IPS DF 19.7 (cell line): Measurements from ENCODE around the gene PDHA1.

ENCODE experiments used
- DNase-seq: peaks from one replicate; pipeline ENCODE4 v3.0.0-alpha.2; 2013; ENCODE audit warnings: low read depth, low spot score

PDHA1 gene

DNA sequence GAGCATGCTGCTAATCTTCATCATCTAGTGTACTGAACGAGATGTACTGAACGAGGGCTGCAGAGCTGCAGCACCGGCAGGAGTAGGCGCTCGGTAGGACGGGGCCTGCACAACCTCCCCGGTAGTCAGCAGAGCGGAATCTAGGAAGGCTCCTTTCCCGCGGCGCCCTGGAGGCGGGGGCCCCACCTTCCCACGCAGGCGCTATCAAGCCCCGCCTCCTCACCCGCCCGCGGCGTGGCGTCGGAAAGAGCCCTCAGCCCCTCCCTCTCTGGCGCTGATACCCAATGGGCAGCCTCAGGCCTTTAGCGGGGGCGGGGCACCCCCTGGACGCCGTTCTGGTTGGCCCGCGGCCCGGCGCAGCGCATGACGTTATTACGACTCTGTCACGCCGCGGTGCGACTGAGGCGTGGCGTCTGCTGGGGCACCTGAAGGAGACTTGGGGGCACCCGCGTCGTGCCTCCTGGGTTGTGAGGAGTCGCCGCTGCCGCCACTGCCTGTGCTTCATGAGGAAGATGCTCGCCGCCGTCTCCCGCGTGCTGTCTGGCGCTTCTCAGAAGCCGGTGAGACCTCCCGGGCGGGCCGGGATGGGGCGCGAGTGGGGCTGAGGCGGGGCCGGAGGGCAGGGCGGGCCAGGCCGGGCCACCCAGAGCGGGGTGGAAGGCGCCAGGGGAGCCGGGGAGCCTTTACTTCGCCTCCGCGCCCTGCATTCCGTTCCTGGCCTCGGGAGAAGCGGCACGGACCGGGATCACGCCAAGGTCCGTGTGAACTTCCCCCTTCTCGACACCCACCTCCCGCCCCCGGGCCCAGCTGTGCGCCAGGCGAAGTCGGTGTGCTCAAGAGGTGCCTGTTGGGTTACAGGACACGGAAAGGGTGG is at the start of gene PDHA1:
PDHA1 (plus strand) TSS at position 393 of the 874 bp plus-strand sequence; CDS start at position 504, 111 bp downstream.
- peak; percentile 40 for DNase-seq

DNA sequence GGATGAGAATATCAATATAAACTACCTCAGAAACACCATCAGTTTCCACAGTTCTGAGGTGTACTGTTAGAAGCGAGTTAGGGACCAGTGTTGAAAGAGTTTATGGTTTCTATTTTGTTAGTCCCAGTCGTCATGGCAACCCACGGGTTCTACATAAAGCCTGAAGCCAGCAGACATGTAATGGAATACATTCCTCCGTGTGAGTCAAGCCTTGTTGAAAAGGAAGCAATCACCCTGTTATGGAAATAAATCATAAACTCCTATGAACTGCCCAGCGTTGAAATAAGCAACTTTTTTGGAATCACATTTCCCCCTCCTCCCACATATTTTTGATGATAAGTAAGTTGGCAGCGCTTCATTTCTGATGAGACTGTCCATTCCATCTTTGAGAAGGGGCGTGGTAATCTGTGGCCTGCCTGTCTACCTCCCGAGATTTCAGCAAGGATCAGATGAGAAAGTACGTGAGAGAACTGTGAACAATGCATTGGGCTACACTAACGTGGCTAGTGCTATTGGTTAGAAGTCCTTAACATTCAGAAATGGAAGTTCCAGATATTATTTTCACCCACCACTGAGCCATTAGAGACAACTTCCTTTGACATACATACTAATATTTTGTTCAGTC is 40.4 kb upstream of the PDHA1 start:
- no peak for DNase-seq

DNA sequence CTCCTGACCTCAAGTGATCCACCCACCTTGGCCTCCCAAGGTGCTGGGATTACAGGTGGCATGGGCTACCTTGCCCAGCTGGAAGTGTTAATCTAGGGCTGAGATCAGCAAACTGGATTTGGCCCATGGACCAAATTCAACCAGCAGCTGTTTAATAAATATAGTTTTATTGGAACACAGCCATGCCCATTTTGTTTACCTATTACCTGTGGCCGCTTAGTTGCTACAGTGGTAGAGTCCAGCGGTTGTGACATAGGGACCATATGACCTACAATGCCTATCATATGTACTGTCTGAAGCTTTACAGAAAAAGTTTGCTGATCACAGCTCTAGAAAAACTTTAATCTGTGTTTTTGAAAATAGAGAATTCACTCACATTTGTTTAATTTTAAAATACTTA is 17.2 kb upstream of the PDHA1 start:
- DNase-seq = no peak

DNA sequence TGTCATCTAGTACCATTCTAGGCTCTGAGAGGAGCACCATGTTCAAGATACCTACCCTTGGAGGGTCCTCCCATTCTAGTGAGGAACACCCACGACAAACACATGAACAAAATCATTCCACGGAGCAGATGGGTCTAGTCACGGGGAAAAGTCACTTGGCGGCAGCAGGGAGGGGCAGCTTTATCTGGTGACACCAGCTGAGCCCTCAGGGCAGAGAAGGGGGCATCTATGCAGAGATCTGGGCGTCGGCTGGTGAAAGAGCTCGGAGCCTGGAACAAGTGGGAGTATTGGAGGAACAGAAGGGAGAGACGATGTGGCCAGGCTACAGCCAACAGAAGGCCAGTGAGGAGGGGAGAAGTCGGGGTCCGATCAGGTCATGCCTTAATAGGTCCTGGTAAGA is 11.9 kb upstream of the PDHA1 start:
- DNase-seq = no peak

DNA sequence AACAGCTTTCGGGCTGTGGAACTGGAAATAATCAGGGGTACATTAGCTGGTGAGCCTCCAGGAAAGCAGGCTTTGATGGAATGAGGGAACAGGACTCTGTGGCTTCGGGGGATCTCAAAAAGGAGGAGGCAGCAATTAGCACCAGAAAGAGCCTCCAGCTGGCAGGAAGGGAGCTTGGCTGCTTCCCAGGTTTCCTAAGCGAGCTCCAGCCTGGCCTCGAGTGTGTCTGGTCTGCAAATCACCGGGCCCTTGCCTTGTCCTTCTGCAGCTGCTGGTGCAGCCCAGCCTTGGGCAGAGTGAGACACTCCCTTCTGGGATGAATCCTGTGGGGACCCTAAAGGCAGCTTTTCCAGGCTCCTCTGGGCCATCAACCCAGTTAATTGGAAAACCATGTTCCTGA is 10.7 kb upstream of the PDHA1 start:
- peak; percentile 7 for DNase-seq

DNA sequence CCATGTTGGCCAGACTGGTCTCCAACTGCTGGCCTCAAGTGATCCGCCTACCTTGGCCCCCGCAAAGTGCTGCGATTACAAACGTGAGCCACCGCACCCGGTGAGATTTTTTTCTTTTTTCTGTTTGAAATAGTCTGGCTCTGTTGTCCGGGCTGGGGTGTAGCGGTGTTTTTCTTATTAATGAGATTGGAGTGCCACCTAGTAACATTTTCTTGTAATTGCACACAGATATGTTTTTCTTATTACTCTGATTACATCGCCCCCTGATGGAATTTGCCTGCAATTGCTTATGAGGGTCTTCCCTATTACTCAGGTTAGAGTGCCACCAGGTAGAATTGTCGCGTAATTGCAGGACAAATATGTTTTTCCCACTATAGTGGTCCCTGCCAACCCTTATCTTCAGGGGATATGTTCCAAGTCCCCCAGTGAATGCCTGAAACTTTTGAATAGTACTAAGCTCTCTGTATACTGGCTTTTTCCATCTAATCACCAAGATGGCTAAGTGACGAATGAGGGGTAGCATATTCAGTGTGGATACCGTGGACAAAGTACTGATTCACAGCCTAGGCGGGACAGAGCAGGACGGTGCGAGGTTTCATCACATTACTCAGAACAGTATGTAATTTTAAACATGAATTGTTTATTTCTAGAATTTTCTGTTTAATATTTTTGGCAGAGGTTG is 8.6 kb upstream of the PDHA1 start:
- DNase-seq = peak; percentile 15

DNA sequence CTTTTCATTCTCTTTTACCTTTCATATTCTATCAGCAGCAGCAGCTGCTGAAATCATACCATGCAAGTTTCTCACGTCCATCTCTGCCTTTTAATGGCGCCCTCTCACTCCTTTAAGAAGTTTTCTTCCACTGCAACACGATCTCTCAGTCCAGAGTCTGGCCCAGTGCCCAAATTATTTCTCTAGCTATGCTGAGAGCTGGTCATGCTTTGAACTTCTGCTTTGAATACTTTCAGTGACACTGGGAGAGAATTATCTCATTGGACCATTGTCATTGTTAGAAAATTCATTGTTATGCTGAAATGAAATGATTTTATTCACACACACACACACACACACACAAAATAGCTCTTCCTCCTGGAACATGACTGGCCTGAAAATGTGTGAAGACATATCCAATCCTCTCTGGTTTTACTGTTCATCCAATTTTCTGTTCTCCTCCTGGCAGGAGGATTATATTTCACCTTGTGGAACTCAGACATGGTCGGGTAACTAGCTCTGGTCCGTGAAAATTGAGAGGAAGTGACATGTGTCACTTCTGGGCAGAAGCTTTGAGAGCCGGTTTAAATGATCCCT is 1.3 kb upstream of the PDHA1 start:
- no peak for DNase-seq

DNA sequence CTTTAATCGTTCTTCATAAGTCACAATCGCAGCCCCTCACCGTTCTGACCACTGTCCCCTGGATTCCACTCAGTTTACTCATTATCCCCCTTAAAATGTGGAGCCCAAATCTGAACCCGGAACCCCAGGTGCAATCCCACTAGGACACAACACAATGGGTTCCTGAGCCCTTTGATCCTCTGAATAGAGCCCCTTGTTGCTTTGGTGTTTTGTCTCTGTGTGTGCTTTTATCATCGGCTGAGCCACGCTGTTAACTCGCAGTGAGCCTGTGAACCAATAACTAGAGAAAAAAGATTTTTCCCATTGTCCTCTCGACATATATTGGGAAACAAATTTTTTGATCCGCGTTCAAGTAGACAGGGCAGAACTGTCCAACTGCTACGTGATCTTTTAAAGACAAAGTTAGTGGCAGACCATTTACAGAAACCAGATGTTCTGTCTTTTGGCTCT is 617 bp upstream of the PDHA1 start:
- DNase-seq = no peak

DNA sequence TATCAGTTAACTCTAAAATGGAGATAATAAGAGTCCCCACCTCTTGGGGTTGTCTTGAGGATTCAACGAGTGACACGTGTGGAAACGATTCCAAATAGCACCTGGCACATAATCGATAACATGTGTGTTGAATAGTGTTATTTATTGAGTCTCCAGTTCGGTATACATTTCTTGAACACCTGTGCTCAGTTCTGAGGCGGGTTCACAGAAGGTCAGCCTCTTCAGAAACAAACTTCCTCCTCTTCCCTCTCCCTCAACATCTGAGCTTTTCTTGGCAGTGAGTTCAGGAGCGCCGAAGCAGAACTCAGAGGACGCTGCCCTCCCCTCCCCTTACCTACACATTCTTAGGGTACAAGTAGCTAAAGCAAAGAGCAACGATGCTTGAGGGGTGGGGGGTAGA is 934 bp downstream of the PDHA1 start:
- no peak for DNase-seq

DNA sequence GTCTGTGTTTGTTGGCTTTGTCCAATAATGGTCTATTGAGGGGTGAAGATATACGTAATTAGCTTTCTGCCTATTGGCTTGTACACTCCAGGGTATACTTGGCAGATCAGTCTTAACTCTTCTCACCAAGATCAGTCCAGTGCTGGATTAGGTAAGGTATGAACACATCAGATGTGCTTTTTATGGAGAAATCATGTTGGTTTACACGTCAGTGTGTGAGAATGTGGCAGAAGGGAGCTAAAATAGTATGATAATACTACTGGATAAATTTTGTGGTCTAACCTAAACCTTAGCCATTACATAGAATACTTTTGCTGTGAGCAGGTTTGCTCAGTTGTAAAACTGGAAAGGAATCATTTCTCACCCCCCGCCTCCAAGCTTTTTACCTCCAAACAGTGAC is 4.2 kb downstream of the PDHA1 start:
- DNase-seq = no peak

DNA sequence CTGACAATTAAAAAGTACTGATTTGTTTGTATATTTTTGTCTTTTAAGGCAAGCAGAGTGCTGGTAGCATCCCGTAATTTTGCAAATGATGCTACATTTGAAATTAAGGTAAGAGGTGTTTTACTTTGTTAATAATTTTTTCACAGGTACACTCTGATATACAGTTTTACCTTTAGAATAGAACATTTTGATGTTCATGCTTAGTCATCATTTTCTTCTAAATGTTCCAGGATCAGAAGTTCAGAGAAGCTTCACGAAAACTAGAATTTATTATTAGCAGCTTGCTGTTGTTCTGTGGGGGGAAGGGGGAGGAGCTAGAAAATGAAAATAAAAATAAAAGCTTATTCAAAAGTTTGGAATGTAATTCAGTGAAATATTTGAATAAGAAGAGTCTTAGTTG is 5.5 kb downstream of the PDHA1 start:
- no peak for DNase-seq

DNA sequence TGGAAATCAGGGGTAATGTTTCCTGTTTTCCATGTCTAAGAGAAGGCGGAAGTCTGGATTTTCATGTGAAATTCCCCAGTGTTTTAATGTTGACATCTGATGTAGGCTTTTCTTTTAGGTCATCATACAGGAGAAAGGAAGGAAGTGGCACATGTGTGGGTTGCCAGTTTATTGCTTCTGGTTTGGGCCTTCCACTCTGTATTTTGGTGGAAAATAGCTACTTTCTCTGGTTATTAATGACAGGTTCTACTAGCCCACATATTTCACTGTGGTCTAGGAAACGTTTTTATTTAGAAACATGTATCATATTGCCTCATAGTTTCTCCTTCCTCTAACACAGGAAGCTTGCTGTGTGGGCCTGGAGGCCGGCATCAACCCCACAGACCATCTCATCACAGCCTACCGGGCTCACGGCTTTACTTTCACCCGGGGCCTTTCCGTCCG is 7.2 kb downstream of the PDHA1 start:
- no peak for DNase-seq

DNA sequence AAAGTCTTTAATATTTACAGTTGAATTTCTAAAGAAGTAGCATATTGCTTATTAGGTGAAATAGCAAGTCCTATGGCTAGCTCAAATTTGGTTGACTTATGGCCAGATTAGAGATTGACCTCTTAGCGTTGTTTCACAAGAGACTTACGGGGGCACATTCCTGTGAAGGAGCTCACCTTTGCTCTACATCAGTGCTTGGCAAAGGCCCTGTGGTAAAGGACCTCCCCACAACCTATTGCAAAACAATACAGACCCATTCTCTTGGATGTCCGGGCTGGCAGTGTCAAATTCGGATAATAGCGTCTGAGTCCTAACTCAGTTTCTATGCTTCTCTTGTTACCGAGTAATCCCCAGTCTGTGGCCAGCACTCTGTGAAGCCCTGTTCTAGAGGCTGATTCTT is 10.9 kb downstream of the PDHA1 start:
- no peak for DNase-seq

DNA sequence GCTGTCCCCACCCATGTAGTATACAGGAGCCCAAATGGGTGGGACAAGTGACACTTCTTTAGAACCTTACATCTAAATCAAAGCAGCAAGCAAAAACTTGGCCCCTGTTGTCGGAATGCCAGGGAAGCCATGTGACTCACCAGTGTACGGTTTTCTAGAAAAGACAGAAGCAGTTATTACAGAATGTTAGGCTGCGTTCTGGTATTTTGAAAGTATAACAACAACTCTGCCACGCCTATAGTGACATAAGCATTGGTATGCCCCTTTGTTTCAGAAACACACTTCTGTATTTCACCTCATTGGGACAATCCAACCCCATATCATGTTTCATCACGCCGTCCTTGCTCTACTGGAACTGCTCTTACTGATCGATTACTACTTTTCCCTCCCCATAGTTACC is 14.8 kb downstream of the PDHA1 start:
- DNase-seq = no peak

DNA sequence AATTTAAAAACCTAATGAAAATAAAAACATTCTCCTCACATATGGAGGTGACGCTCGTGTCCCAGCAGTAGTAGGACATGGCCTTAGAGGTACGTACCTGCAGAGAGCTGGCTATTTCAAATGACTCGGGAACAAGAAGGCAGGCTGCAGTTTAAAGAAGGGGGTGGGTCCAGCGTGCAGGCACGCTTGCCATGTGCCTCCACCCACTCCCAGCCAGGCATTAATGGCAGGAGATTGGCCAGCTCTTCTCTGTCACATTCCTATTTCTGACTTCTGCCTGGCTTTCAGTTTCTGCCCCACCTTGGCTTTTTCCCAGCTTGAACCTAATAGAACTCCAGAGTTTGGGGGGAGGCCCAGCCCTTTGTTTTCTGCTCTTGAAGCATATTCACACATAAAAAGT is 17.2 kb downstream of the PDHA1 start:
- DNase-seq = no peak

DNA sequence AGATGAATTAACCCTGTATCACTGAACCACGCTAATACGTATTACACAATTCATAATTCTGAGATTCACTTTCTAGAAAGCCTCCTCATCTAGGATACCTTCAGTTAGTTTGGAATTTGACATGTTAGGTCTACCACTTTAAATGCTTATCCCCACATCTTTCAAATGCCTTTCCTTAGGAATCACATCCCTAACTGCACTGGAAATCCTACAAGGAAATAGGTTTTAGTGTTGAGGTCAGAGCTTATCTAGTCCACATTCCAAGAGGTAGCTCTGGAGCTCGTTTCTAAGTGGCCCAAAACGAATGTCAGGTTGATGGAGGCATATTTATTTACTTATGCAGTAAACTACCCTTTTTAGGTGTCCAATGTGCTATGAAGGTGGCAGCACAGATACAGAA is 18.0 kb downstream of the PDHA1 start:
- no peak for DNase-seq

DNA sequence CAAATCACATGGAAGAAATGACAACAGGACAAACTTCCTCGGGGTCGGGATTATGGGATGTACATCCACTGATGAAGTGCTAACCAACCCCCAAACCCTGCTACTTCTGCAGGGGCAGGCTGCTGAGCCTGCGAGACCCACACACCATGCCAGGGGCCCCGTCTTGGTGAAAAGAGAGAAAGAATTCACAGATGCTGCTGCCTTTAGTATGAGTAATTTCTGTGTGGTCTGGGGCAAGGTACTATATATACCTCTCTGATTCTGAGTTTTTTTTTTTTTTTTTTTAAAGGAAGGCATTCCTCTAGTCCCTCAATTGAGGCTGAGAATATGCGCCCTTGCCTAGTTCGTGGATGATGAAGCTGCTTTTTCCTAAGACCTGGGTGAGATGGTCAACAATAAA is 24.8 kb downstream of the PDHA1 start:
- no peak for DNase-seq

DNA sequence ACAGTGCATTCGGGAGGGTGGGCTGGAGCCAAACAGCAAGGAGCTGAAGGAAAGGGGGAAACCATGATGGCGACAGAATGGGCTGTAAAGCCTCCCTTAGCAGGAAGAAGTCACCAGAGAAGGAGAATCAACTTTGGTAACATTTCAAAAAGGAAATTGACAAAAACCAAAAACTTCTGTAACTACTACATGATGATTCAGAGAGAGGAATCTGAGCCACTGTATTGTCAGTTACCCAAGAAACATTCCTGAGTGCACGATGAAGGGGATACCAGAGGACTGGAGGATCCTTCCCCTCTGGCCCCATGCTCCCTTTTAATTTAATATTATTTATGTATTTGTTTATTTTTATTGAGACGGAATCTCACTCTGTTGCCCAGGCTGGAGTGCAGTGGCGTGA is 26.3 kb downstream of the PDHA1 start:
- DNase-seq = no peak

DNA sequence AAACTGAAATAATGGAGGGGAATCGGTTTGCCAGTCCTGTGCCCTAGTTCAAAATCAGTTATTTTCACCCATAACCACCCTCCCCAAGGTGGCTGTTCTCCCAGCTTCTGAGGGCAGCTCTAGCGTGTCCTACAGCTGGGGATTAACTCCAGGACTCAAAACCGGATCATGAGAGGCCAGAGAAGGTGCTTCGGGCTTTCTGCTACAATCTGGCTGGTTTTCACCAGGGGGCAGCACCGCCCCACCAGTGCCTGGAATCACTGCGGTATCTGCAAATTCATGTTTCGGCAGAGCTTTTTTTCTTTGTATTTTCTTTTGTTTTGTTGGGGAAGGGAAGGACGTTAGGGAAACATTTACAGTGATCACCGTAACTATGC is 28.4 kb downstream of the PDHA1 start:
- peak; percentile 17 for DNase-seq

DNA sequence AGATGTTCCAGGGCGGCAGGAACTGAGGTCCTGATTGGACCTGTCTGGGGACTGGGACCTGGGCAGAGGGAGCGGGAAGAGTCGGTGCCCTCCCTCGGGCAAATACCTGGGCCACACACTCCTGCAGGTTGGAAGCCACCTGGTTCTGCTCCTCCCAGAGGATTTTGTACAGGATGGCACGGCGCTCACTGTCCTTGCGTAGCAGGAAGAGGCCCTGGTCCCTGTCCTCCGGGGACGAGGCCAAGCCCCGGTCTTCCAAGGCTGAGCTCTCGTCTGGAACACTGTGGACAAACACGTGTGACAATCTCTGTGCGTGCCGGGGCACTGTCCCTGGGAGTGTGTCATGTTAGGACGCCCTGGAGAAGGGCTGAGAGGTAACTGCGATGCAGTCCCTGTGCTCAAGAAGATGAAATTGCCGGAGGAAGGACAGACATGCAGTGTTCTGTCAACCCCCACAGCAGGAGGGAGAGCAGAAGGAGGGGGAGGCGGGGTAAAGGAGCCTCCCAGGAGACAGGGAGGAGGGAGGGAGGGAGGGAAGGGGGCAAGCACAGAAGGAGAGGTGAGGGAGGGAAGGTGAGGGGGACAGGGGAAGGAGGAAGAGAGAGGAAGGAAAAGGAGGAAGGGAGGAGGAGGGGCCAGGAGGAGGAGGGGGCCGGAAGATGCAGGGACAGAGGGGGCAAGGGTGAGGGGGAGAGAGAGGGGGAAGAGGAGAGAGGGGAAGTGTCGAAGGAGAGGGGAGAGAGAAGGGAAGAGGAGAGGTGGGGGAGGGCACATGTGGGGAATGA is 29.0 kb downstream of the PDHA1 start:
- DNase-seq = peak; percentile 15

DNA sequence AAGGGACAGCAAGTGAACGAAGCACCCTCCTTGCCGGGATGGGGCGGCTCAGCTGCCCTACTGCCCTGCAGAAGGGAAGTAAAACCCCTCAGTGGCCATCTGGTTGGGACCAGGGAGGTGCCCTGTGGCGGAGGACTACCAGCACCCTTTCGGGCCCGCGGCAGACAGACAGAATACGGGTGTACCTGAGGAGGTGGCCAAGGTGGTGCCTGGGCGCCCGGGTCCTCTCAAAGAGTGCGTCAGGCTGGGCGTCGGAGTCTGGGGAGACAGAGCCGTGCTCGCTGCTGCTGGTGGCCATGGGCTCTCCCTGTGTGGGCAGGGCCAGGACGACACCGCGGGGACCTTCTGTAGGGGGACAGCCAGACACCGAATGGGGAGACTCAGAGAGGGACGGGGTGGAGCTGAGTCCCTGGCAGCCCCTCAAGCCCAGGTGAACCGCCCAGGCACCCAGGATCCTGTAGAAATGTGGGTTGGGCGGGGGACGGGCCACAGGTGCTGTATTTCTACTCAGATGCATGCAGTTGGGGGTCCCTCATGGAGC is 29.7 kb downstream of the PDHA1 start:
- no peak for DNase-seq
